Measurements from ENCODE around the gene FN1.

GRCh38 chr2:215479536-215480240, 43.8 kb upstream of the FN1 start:
- TF ChIP-seq, protein P1, sequence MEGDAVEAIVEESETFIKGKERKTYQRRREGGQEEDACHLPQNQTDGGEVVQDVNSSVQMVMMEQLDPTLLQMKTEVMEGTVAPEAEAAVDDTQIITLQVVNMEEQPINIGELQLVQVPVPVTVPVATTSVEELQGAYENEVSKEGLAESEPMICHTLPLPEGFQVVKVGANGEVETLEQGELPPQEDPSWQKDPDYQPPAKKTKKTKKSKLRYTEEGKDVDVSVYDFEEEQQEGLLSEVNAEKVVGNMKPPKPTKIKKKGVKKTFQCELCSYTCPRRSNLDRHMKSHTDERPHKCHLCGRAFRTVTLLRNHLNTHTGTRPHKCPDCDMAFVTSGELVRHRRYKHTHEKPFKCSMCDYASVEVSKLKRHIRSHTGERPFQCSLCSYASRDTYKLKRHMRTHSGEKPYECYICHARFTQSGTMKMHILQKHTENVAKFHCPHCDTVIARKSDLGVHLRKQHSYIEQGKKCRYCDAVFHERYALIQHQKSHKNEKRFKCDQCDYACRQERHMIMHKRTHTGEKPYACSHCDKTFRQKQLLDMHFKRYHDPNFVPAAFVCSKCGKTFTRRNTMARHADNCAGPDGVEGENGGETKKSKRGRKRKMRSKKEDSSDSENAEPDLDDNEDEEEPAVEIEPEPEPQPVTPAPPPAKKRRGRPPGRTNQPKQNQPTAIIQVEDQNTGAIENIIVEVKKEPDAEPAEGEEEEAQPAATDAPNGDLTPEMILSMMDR (IDR thresholded peaks at IDR 0.05; ENCODE audit: low read length): no peak
- TF ChIP-seq EZH2 (optimal IDR thresholded peaks at IDR 0.05; ENCODE audit: low read depth, low read length) (no peak), EZH2phosphoT487 (IDR thresholded peaks at IDR 0.05; ENCODE audit: low read length) (no peak)
